Measurements from ENCODE around the gene CD164L2.
"Not testable (repeated sequence)": the region's sequence is repeated elsewhere in the genome, so short reads cannot be mapped to it uniquely, and the experiment has no call there.

Gene CD164L2

GRCh38 chr1:27405074-27405473 lies 21.9 kb upstream of the CD164L2 start:
- DNase-seq = no peak

DNA sequence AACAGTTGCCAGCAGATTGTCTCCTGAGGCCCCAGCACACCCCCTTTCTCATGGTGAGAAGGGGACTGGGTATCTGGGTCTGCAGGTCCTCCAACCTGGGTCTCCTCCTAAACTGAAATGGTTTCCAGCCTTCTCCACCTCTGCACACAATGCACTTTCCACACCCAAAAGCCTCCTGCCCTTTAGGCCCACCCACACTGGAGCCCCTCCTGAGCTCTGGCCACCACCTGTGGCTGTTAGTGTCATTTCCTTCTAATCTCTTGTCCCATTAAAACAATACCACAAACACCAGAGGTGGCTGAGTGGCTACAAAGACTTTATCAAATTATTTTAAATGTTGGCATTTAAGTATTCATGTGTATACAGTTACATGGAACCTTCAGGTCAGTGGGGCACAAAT lies 20.8 kb upstream of the CD164L2 start:
- DNase-seq = no peak

GRCh38 chr1:27403065-27403726 lies 20.1 kb upstream of the CD164L2 start:
- no peak for DNase-seq

GRCh38 chr1:27402349-27402754 lies 19.2 kb upstream of the CD164L2 start:
- no peak for DNase-seq

DNA sequence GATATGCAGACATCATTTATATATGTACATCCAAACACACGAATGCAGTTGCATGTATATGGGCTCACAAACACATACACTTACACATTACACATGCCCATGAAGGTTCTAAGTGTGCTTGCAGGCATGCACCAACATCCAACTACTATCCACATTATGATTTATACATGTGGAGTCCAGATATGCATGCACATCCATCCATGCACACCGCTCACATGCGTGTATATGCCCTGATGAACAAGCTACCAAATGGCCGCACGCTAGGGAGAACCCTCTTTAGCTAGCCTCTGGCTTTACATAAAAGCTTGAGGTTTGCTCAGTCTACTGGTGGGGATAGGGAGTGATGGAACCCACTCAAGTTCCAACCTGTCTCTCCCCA lies 17.8 kb upstream of the CD164L2 start:
- DNase-seq = no peak

GRCh38 chr1:27400082-27400962 lies 17.2 kb upstream of the CD164L2 start:
- DNase-seq = no peak

GRCh38 chr1:27399251-27400025 lies 16.3 kb upstream of the CD164L2 start:
- DNase-seq = no peak

DNA sequence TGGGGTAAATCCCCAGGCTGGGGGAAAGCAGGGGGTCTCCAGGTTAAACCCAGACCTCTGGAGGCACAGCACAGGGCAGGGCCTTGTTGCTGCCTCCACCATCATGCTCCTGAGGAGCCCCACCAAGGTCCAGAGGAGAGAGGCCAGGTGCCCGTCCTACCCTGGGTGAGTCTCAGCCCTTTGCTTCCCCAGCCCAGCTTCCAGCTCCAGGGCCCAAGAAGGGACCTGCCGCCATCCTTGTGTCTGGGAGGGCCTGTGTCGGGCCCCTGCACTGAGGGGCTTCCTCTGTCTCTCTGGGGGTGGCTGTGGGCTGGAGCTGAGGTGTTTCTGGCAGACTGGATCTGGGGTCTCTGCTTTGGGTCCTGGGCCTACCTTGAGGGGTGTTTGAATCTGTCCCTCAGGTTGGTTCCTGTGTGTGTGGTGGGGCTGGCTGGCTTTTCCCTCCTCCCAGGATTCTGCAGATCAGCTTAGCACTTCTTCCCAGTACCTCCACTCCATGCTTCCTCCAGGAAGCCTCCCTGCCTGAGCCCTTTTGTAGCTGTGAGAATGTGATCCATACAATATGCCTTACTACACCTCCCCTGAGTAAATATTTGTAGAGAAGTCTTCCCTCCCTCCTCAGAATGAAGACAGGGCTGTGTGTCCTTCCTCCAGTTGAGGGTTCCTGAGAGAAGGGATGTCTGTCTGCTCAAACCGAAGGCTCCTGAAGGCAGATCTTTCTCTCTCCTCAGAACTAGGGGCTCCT lies 15.4 kb upstream of the CD164L2 start:
- DNase-seq = no peak

GRCh38 chr1:27397749-27398148 lies 14.6 kb upstream of the CD164L2 start:
- DNase-seq = no peak

GRCh38 chr1:27397110-27397509 lies 14.0 kb upstream of the CD164L2 start:
- DNase-seq = no peak

DNA sequence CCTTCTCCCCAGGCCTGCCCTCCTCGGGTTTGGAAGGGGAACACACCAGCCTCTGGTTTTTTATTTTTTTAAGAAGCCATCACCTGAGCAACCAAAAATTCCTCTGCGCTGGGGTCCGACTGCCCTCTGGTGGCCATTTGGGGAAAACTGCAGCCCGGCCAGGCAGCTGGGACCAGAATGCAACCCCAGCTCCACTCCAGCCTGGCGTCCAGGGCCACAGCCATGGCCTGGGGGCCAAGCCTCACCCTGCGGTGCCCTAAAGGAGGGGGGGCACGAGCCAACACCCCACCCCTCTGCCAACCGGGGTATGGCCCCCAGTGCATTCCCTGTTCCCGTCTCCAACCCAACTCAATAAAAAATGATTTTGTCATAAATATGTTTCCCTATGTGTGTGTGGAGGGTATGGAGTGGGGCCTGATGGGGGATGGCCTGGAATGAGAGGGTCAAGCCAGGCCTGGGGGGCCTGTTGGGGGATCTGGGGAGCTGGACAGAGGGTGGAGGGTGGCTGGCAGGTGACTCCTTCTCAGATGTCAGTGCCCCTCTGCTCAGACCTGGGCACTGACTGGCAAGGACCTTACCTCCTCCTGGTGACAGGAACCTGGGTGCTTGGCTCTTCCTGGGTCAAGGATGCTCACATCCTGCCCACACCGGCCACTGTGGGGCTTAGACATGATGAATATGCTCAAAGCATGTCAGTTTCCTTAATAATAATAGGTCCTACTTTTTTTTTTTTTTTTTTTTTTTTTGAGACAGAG lies 12.5 kb upstream of the CD164L2 start:
- peak; percentile 58 to 75 (median 71) for DNase-seq

DNA sequence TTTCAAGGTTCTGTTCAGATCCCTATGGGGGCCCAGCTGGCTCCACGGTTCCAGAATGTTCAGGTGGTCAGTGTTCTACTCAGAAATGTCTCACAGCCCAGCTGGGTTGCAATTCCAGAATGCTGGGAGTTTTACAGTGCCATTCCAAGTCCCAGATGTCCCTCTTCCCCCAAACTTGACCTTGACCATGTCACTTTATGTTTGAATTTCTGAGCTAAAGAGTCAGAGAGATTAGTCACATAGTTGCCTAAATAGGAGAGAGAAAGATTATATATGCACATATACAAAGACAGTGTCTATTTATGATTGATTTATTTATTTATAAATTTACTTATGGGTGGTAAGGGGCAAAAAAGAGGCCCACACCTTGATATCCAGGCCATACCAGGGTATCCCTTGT lies 11.8 kb upstream of the CD164L2 start:
- no peak for DNase-seq

DNA sequence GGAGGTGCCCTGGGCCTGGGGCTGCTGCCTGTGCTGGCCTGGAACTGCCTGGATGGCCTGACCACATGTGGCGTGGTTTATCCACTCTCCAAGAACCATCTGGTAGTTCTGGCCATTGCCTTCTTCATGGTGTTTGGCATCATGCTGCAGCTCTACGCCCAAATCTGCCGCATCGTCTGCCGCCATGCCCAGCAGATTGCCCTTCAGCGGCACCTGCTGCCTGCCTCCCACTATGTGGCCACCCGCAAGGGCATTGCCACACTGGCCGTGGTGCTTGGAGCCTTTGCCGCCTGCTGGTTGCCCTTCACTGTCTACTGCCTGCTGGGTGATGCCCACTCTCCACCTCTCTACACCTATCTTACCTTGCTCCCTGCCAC lies 11.1 kb upstream of the CD164L2 start:
- no peak for DNase-seq

DNA sequence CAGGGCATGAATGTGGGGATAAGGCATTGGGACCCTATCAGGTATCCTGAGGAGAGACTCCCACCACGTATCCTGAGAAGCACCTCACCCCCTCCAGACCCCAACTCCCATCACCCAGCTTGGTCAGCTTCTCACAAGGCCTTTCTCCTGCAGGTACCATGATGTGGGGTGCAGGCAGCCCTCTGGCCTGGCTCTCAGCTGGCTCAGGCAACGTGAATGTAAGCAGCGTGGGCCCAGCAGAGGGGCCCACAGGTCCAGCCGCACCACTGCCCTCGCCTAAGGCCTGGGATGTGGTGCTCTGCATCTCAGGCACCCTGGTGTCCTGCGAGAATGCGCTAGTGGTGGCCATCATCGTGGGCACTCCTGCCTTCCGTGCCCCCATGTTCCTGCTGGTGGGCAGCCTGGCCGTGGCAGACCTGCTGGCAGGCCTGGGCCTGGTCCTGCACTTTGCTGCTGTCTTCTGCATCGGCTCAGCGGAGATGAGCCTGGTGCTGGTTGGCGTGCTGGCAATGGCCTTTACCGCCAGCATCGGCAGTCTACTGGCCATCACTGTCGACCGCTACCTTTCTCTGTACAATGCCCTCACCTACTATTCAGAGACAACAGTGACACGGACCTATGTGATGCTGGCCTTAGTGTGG lies 10.6 kb upstream of the CD164L2 start:
- DNase-seq = no peak

GRCh38 chr1:27392778-27393635 lies 9.9 kb upstream of the CD164L2 start:
- DNase-seq = no peak

DNA sequence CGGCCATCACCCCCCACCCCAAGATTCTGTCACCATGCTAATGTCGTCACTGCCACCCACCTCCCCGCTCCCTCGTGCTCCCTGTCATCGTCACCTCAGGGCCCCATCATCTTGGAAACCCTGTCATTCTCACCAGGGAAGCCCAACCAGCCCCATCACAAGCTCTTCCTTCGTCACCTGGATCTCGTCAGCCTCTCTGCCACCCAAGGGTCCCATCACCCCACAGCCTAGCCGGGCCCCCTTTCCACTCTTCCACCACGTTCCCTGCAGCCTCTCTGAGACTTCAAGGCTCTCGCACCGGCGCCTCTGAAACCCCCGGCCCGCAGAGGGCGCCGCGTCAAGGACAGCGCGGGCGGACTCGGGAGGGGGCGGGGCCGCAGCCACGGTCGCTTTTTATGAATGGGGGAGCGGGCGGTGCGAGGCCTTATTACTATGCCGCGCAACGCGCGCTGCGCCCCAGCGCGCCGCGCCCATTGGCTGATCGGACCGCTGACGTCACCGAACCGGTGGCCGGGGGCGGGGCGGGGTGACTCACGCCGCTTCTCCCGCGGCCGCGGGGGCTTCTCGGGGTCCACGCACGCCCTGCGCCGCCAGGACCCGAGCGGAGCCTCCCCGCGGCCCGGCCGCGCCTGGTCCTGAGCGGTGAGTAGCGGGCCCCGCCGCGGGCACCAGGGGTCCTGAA lies 9.1 kb upstream of the CD164L2 start, which contains the start of gene GPR3:
GPR3 (plus strand) TSS at position 527 of the 682 bp plus-strand sequence. CDS start 1,177 bp downstream, outside the sequence.
- DNase-seq = peak; percentile 89 to 93 (median 92)

DNA sequence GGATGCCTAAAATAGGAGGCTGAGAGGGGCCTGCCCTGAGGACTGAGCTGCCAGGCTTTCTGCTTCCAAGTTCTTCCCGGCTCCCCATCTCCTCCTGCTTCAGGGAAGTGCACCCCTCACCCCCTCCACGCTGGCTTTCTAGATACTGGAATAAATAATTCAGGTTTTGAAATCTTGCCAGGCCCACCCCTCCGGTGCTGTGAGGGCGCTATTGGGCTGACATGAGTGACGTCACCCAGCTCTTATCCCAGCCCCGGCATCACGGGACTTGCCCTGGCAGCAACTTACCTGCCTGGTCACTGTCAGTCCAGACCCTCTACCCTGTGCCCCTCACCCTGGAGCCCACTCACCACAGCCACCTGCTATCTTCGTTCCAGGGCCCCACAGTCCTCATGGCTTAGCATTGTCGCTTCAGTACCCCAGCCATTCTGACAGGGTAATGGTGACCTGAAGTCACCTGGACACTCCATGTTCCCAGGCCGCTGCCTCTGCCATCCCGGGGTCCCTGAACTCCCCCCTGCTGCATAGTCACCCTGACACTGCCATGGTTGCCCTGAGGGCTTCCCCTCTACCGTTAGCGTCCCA lies 8.5 kb upstream of the CD164L2 start:
- DNase-seq = peak in 2 of 5 donors; percentile 11 to 21

DNA sequence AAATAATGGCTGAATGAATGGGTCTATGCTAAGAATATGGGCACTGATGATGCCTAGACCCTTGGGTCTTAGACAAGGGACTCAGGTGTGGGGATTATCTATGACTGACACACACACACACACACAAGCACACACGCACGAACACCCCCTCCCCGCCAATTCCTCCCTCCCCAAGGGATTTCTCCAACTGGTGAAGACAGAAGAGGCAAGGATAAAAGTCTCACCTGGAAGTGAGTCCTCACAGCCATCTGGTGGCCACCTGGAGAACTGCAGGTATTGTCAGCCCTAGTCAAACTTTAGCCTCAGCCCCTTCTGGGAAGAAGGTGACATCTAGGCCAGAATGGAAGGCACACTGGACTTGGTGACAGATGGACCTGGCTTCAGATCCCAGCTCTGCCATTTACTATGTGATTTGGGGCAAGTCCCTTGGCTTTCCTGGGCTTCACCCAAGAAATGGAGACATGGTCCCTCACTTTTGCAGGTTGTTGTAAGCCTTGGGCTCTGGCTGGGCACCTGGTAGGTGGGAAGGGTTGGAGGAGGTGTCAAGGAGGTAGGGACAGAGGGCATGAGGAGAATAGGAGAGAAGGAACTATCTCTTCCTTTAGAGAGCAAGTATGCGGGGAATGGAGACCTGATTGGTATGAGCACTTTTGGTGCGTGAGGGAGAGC lies 5.3 kb upstream of the CD164L2 start:
- DNase-seq = peak; percentile 48 to 76 (median 62)

GRCh38 chr1:27384797-27385196 lies 1.7 kb upstream of the CD164L2 start:
- not testable (repeated sequence) for DNase-seq
